Activated T-cell treated with anti-CD3 and anti-CD28 coated beads for 1 hour (primary cell): ENCODE results near the gene MAGEL2.

ENCODE experiments used
- DNase-seq: peaks from one replicate; pipeline ENCODE4 v3.0.0-alpha.2; 2020; ENCODE audit warnings: low read depth

MAGEL2 gene

DNA sequence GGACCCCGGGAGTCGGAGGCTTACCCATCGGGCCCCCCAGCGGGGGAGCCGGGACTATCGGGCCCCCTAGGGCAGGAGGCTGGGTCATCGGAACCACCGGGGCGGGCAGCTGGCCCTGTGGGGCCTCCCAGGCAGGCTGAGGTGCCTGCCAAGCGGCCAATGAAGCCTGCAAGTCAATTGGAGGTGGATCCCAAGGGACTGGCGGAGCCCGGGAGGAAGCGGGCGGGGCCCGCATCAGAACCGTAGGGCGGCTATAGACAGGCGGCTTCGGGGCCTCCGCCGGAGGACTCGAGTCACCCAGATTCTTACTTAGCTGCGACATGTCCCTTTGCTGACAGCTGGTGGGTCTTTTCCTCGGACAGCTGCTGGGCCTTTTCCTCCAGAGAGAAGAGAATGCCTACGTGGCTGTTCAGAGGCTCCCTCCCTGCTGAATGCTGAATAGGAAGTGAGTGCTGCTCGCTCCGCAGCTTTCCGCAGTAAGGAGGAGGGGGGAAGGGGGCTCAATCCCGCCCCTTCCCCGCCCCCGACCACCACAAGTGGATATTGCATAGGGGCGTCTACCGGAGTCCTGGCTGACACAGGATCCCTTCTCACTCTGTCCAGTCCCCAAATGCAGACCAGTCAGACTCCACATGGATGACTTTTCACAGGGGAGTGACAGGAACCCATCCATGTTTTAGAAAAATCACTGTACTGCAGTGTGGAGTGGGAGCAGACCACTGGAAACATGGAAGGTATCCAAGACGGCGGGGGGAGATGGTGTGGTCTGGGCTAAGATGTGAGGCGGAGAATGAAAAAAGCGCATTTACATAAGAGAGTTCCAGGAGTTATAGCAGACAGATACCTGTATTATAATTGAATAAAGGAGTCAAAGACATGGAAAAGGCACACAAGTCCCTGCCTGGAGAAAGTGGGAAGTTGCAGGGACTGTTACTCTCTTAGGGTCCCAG lies at the start of gene MAGEL2:
Gene MAGEL2 (minus strand): TSS at position 447 of the 950 bp plus-strand sequence. CDS start 125 bp downstream, at position 322.
- no peak for DNase-seq

DNA sequence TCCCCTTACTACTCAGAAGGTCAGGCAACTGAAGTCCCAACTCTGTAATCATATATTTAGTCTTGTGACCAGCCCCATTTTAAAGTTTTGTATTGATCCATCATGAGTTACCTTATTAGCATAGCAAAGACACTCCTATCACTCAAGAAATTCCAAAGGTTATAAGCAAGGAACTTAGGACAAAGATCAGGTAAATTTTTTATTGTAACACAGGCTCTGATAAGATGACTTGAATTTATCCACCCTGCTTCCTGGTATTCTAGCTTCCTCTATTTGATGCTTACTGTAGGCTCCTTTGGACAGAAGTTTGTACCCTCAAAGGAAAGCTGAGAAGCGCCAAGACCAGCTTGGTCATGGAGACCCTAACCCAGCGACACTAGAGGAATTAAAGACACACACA lies 47.6 kb upstream of the MAGEL2 start:
- DNase-seq = no peak

DNA sequence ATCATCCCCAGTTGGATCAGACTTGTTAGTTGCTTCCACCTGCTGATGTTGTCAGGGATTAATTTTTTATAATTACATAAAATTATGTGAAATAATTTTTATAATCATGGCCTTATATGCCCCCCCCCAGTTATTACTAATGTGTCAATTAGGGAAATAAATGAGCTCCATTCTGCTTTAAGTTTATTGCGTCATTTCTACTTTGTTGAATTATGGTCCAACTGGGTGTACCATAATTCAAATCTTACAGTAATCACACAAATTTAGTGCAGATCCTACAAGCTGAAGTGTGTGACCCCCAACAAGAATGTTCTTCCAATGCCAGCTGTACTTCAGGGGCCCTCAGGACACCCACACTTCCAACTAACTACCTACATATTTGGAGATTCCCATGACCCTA lies 46.9 kb upstream of the MAGEL2 start:
- no peak for DNase-seq

DNA sequence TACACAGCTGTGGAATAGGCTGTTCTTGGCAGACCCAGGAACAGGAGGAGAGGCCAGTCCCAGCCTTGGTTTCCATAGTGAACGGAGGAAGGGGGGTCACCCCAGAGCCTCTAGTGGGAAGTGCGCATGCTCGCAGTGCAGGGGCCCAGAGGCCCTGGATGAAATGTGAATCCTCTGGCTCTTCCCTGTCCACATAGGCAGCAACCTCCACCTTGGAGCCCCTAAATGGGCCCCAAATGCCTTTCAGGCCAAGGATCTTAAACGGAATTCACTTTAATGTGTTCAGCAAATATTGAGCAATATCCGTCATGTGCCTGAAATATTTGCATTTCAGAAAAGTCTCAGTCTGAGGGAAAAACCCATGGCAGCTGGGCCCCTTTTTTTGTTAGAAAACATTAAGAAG lies 42.8 kb upstream of the MAGEL2 start:
- no peak for DNase-seq

DNA sequence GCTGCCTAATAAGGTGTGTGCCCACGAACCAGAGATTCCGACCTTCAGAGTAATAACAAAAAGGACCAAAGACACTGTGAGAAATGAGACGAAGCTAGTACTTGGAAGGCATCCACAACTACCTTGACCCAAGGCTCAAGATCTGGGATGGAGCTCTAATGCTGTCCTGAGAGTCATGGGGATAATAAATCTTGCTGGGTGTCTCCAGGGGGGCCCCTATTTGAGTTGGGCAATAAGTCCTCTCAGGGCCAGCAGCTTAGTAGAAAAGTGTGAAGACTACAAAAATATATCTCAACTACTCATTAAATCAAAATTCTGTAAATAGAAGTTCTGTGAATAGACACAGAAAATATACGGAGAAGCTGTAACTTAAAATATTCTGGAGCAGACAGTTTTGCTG lies 42.3 kb upstream of the MAGEL2 start:
- no peak for DNase-seq

DNA sequence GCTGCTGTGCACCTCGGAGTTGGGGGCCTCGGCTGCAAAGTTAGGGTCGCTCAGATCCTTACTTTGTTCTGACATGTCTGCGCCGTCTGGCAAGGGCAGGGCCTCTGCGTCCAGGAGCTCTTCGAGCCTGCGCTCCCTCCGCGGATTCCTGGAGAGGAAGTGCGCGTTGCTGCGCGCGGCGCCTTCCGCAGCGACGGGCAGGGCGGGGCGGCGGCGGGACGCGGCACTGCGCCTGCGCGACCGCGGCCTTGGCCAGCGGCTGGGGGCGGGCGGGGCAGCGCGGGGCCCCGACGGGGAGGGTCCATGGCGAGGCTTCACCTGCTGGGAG lies 39.4 kb upstream of the MAGEL2 start, which contains the start of gene NDN:
Gene NDN (minus strand): TSS at position 163 of the 328 bp plus-strand sequence. CDS start 88 bp downstream, at position 75.
- no peak for DNase-seq

DNA sequence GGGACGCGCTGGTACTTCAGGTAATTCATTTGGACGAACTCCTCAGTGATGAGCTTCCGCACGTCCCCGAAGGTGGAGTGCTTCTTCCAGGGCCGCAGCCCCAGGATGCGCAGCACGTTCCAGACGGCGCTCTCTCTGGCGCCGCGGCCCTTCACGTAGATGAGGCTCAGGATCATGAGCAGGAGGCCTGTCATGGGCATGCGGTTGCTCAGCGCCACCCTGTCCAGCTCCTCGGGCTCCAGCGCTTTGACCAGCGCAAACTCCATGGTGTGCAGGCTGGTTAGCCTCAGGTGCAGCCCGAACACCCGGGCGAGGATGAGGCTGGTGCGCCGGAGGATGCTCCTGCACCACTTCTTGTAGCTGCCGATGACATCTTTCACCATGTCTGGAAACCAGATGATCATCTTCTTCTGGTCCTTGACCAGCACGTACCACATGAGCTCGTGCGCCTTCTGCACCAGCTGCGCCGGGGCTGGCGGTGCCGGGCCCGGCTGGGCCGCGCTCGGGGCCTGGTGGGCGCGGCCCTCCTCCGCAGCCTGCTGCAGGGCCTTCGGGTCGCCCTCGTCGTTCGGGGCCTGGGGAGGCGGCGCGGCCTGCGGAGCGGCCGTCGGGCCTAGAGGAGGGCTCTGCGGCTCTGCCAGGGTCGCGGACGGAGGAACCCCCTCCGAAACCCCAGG lies 38.9 kb upstream of the MAGEL2 start:
- no peak for DNase-seq

DNA sequence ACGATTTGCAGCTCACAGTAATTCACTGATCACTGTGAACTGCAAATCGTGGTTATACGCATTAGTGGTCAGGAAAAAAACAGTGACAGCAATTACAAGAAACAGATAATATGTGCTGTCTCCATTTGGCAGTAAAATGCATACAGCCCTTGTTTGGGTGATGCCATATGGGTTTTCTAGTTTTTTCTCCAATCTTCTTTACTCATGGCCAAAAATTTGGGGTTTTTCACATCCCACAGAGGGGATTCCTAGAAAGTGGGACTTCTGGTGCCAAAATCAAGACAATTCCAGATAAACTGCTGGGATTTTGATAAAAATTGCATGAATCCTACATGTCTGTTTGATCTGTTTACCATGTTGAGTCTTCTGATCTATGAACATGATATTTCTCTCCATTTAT lies 23.8 kb upstream of the MAGEL2 start:
- DNase-seq = no peak

DNA sequence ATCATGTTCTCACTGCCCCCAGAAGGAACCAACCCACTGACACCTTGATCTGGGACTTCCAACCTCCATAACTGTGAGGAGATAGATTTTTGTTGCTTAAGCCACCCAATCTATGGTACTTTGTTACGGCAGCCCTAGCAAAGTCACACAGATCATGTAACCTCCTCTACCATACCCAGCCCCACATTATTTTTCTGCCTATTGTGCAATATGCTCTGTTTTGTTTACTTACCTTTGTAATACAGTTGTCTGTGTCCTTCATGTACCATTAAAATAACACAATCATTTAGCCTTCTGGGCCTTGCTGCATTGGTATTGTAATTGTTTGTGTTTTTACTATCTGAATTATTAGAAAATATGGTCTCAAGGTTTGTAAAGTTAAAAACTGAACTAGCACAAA lies 23.3 kb upstream of the MAGEL2 start:
- no peak for DNase-seq

DNA sequence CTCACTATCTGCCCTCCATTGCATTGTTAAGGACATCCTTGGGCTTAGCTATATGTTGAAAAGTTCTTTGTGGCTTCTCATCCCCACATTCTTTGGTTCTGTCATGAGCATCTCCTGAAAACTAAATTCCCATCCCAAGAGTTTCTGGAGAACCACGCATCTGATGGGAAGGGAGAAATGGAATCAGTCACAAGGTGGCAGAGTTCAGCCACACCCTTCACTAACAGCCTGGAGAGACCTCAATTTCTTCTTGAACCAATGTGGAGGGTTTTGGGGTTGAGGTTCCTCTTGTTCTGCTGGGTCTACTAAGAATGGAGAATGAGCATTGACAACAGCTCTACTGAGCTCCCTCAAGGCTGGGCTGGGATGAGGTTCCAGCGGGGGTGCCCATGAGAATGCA lies 15.6 kb upstream of the MAGEL2 start:
- no peak for DNase-seq

DNA sequence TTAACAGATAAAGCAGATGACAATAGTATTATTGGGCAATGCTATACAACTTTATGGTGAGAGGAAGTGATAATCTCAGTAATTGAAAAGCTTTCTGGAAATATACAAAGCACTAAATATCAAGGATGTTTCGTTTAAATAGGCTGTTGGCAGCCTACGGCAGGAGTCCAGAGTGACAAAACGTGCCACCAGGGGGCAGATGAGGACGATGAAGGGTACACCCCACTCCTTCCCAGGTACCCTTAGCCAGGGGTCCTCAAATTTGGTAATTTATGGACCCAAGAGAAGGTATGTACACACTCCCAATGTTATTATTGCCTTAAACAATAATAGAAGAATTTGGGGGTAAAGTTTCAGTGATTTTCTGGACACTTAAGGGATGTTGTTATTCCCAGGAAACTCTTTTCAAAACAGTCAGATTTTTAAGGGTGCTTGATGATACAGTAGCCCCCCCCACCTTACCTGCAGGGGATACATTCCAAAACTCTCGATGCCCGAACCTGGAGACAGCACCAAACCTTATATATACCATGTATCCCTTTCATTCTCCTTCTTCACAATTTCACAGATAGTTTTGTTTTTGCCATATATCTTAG lies 1.4 kb upstream of the MAGEL2 start:
- DNase-seq = no peak

DNA sequence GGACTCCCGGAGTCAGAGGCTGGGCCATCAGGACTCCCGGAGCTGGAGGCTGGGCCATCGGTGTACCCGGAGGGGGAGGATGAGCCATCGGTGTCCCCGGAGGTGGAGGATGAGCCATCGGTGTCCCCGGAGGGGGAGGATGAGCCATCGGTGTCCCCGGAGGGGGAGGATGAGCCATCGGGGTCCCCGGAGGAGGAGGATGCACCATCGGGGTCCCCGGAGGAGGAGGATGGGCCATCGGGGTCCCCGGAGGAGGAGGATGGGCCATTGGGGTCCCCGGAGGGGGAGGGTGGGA lies 719 bp downstream of the MAGEL2 start:
- DNase-seq = no peak

DNA sequence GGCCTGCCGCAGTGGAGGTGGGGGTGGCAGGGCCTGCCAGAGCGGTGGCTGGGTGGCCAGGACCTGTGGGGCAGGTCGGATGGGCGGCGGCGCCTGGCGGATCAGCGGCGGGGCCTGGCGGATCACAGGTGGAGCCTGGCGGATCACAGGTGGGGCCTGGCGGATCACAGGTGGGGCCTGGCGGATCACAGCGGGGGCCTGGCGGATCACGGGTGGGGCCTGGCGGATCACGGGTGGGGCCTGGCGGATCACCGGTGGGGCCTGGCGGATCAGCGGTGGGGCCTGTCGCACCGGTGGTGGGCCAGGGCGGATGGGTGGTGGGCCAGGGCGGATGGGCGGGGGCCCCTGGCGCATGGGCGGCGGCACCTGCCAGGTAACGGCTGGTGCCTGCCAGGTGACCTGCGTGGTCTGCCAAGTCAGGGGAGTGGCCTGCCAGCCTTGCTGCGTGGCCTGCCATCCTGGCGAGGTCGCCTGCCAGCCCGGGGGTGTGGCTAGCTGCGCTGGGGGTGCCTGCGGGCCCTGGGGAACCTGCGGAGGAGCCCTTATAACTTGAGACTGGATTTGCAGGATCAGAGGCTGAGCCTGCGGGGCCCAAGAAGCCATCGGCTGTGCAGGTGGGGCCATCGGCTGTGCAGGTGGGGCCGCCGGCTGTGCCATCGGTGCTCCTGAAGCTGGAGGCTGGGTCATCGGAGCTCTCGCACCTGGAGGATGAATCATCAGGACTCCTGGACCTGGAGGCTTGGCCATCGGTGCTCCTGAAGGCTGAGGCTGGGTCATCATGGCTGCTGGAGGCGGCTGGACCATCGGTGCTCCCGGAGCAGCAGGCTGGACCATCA lies 1.3 kb downstream of the MAGEL2 start:
- no peak for DNase-seq

DNA sequence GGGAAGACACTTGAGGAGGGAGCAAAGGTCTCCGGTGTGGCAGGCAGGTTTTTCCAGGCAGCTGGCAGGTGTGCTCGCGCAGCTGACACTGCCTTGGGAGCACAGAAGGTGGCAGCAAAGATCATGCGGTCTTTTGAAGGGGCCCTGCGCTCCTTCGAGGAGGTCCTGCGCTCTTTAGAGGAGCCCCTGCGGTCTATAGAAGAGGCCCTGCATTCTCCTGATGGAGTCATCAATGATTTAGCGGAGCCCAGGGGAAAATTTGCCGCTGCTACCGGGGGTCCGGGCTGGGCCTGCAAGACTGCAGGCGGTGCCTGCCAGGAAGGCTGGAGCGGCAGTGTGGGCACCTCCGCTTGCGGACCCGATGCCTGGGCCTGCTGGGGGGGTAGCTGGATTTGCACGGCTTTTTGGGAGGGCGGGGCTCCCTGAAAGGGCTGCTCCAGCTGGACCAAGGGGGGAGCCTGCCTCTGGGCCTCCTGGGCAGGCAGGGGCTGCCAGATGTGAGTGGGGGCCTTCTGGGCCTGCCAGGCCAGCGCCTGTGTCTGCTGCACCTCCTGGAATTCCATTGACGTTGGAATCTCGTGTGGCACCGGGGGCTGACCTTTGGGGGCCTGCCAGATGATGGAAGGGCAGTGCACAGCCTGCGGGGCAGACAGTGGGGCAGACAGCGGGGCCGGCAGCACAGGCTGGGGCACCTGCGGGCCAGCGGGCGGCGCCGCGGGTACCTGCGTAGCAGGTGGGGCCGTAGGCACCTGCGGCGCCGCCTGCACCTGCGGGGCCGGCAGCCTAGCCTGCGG lies 2.1 kb downstream of the MAGEL2 start:
- DNase-seq = no peak

DNA sequence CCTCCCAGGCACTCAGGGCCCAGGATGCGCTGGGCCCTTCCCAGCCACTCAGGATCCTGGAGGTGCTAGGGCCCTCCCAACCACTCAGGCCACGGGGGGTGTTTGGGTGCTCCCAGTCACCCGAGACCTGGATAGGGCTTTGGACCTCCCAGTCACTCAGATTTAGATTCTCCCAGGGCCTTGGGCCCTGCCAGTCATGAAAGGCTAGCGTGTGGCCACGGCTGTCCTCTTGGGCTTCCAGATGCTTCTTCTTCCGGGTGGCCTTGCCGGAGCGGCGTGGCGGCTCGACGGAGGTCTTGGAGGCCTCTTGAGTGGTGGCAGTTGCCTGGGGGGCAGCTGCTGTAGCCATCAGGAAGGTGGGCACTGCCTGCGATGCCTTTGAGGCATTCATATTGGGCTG lies 2.8 kb downstream of the MAGEL2 start:
- no peak for DNase-seq

DNA sequence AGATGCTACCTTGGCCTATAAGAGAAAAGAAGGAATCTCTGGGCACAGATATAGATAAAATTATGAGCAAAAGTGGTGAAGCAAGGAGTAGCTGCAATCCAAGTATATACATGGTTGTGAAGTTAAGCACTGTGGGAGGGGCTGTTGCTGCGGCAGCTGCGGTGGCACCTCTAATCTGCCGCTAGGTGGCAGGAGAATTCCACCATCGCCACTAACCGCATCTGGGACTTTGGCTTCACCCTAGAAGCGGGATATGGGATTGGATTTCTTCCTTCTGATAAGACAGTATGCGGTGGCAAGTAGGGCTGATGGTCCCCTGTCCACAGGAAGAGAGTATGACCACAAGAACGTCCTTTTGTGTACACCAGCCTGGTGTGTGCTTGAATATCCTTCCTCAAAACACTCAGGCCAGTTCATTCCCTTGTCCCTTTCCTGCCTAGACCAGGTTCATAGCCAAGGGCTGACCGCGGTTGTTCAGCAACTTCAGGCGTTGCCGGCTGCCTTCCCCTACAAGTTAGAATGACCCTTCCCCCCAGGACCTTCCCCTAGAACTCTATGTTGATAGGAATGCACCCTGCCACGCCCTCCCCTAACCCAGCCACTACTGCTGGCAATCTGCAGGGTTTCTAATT lies 5.1 kb downstream of the MAGEL2 start:
- peak; percentile 6 for DNase-seq

DNA sequence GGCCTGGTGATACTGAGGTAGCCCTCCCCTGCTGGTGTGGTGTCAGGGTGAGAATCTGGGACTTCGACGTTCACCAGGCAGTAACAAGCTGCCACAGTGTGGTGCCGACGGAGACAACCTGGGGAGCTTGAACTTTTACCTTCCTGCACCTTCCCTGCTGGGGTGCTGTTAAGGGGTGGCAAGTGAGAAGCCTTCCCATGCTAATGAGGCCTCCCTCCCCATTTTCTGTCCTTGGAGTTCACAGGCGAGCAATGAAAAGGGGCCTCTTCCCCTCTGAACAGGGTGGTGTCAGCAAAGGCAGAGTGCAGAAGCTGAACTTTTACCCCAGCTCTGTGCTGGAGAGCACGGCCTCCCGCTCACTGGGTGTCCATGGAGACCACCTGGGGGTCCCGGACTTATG lies 13.5 kb downstream of the MAGEL2 start:
- DNase-seq = no peak

DNA sequence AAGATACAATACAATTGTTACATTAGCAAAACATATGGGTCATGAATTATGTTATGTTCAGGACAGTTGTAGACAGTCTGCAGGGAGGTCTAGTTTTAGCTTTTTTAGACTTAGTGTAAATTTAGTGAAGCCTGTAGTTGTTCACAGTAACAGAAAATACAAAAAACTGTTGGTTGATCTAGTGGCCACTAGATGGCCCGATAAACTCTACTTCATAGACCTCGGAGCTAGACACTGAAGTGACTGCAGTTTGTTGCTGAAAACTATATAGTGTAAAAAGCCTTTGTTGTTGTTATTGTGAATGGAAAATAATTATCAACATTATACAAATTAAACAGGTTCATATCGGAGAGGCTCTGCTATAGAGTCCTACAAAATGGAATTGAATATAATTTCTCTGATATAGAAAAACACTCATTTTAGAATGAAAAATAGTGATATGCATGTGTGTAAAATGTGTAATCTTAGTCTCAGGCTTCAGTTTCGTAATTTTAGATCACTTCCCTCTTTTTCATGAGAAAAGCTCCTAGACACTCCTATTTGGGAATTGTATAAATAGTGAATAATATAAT lies 18.3 kb downstream of the MAGEL2 start:
- DNase-seq = no peak

DNA sequence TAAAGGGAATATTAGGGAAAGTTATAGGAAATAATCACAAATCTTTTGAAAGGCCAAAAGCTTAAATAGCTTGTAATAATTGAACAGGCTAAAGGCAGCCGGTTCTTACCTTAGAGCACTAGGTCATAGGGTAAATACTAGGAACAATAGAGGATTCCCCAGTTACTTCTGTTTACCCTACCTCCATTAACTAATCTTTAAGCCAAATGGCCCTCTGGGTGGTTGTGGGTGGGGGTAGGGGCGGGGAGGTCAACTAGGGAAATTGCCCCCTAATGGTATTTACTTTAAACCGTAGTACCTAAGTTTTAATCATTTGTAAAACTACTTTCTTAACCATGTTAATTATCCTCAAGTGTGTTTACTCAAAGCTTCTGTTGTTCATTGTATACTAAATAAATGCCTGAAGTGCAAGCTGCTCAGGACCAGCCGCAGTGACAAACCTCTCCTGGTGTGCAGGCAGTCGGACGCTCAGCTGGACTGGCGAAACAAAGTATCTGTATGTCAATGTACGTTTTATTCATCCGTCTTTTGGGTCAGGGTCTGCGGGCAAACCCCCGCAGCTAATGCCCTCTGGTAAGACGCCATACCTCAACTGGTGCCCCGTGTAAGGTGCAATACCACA lies 18.9 kb downstream of the MAGEL2 start:
- no peak for DNase-seq

DNA sequence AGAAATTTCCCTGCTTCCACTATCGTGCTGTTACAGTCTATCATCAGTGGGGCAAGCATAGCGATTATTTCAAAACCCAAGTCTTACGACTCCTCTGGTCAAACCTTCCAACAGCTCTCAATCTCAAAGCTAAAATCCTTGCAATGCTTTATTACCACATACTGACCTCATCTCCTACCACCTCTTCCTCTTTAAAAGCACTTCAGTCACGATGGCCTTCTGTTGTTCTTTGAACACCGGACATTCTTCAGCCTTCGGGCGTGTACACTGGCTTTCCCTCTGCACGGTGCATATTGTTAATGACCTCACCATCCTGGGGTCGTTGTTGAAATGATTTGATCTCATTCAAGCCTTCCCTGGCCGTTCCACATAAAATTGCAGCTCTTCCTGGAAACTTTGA lies 31.1 kb downstream of the MAGEL2 start:
- DNase-seq = no peak
